22Rv1 (cell line): ENCODE data around the gene SNRPA1.

Source experiments
- ZFX ChIP-seq: fragments of 450-650 bp; IDR thresholded peaks from 2 replicates; pipeline ENCODE4 v1.6.1; 2017; ENCODE audit warnings: antibody characterized with exemption, borderline replicate concordance
- TF ChIP-seq, protein P1 (sequence below): fragments of 450-650 bp; IDR thresholded peaks from 2 replicates; pipeline ENCODE4 v1.5.1; 2017; ENCODE audit warnings: mild to moderate bottlenecking

DNA sequence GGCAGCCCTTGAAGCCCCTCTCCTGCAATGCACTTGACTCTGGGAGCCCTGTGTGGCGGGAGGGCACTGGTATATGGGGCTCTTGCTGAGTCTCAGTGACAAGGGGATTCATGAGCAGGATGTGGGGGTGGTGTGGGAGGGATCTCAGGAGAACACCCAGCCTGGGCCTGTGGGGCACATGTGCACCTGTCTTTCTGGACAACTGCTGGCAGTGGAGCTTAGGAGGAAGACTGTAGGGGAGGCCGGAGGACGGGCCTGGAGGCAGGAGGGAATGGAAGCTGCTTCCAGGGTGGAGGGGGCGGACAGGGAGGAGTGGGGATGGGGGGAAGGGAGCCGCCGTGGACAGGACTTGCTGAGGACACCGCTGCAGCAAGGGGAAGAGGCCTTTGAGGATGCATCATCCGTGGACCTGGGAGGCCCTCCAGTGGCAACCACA lies 10.8 kb upstream of the SNRPA1 start:
- TF ChIP-seq, protein P1, sequence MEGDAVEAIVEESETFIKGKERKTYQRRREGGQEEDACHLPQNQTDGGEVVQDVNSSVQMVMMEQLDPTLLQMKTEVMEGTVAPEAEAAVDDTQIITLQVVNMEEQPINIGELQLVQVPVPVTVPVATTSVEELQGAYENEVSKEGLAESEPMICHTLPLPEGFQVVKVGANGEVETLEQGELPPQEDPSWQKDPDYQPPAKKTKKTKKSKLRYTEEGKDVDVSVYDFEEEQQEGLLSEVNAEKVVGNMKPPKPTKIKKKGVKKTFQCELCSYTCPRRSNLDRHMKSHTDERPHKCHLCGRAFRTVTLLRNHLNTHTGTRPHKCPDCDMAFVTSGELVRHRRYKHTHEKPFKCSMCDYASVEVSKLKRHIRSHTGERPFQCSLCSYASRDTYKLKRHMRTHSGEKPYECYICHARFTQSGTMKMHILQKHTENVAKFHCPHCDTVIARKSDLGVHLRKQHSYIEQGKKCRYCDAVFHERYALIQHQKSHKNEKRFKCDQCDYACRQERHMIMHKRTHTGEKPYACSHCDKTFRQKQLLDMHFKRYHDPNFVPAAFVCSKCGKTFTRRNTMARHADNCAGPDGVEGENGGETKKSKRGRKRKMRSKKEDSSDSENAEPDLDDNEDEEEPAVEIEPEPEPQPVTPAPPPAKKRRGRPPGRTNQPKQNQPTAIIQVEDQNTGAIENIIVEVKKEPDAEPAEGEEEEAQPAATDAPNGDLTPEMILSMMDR, result no peak
- no peak for TF ChIP-seq ZFX
